ENCODE measurements around the gene AGR3. TPM values are rescaled to one million over a fixed set of nuclear protein-coding genes. Genes with fewer than 3 reads are reported as not detected.
A peak's percentile ranks its signal among the peaks of the same experiment; 100 is the strongest.

Gene AGR3
- total RNA-seq, 2 donors from 2014 or later: not detected

- Mint-ChIP-seq H3K36me3 (ENCODE audit: low read depth) (no peaks in the 10 kb centered on the region), H3K4me3 (no peak overlapping the region), H3K4me1 (no peaks in the 10 kb centered on the region), H3K9me3 (no peaks in the 10 kb centered on the region), H3K27me3 (peaks cover 5% of the 10 kb centered on the region), H3K27ac (no peak overlapping the region)
- ATAC-seq (replicated peaks): no peak
Measured at GRCh38 chr7:16913643-16914042, 31.9 kb upstream of the AGR3 start.

GRCh38 chr7:16912540-16912939 lies 30.8 kb upstream of the AGR3 start:
- no peak overlapping the region for H3K4me3 Mint-ChIP-seq
- H3K27ac Mint-ChIP-seq: no peak overlapping the region
- H3K36me3 Mint-ChIP-seq (ENCODE audit: low read depth): no peaks in the 10 kb centered on the region
- peaks cover 7% of the 10 kb centered on the region for H3K27me3 Mint-ChIP-seq
- no peaks in the 10 kb centered on the region for H3K4me1 Mint-ChIP-seq
- no peaks in the 10 kb centered on the region for H3K9me3 Mint-ChIP-seq
- no peak for ATAC-seq (replicated peaks)

DNA sequence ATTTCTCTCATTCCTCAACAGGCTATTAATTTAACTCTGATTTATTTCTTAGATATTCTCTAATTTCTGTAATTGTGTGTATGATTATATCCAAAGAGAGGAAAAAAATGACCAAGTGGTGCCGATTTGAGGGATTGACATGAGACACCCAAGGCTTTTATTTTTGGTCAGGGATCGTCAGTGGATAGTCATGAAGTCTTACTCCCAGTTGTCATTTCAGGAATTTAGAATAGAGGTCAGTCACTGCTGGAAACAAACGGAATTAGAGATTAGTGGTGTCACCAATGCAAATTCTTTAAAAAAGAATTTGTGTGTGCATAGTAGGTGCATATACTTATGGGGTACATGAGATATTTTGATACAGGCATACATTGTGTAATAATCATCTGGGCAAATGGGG lies 26.8 kb upstream of the AGR3 start:
- H3K4me3 Mint-ChIP-seq: no peak overlapping the region
- no peak for ATAC-seq (replicated peaks)
- H3K27ac Mint-ChIP-seq: no peak overlapping the region
- H3K27me3 Mint-ChIP-seq: peaks cover 14% of the 10 kb centered on the region
- H3K9me3 Mint-ChIP-seq: no peaks in the 10 kb centered on the region
- H3K4me1 Mint-ChIP-seq: no peaks in the 10 kb centered on the region
- H3K36me3 Mint-ChIP-seq (ENCODE audit: low read depth): no peaks in the 10 kb centered on the region

- Mint-ChIP-seq H3K9me3 (no peaks in the 10 kb centered on the region), H3K4me1 (no peaks in the 10 kb centered on the region), H3K27ac (no peak overlapping the region), H3K27me3 (peaks cover 14% of the 10 kb centered on the region), H3K36me3 (ENCODE audit: low read depth) (no peaks in the 10 kb centered on the region), H3K4me3 (no peak overlapping the region)
- no peak for ATAC-seq (replicated peaks)
Measured at GRCh38 chr7:16905300-16906044, 23.7 kb upstream of the AGR3 start.

GRCh38 chr7:16904076-16904475 lies 22.3 kb upstream of the AGR3 start:
- no peak overlapping the region for H3K4me3 Mint-ChIP-seq
- no peaks in the 10 kb centered on the region for H3K36me3 Mint-ChIP-seq (ENCODE audit: low read depth)
- H3K27ac Mint-ChIP-seq: no peak overlapping the region
- H3K4me1 Mint-ChIP-seq: no peaks in the 10 kb centered on the region
- no peaks in the 10 kb centered on the region for H3K9me3 Mint-ChIP-seq
- no peak for ATAC-seq (replicated peaks)
- H3K27me3 Mint-ChIP-seq: peaks cover 10% of the 10 kb centered on the region

GRCh38 chr7:16900209-16900768 lies 18.5 kb upstream of the AGR3 start:
- no peaks in the 10 kb centered on the region for H3K4me1 Mint-ChIP-seq
- H3K36me3 Mint-ChIP-seq (ENCODE audit: low read depth): no peaks in the 10 kb centered on the region
- ATAC-seq (replicated peaks): no peak
- no peaks in the 10 kb centered on the region for H3K27me3 Mint-ChIP-seq
- H3K27ac Mint-ChIP-seq: no peak overlapping the region
- H3K9me3 Mint-ChIP-seq: no peaks in the 10 kb centered on the region
- H3K4me3 Mint-ChIP-seq: no peak overlapping the region

DNA sequence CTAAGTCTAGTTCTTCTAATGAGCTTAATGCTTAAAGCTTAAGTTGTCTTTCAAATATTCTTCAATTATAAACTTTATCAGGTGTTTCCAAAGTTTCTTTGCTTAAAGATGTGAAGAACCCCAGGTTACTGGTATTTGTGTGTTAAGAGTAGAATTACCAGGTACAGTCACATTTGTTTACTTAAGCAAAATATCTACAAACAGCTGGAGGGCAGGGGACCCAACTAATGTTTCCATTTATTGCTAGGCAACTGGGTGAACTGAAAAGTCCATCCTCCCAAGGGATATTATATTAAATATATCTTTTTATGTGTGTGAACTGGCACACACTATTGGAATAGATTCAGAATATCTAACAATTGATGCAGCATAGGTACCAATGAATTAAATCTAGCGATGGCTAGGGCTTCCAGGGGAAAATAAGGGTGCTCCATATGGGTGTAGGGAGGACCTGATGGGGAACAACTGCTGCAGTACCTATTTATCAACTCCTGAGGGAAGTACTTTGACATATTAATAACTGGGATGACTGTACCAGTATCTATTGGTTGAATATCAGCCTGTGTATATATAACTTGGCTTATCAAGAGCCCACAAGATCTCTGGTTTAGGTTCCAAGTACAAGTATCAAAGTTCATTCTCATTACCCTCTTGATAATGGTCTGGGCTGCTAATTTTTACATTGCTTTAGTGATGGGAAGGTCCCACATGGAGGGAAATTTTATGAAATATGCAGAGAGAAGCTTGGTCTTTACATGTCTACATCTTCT lies 10.3 kb upstream of the AGR3 start:
- H3K27me3 Mint-ChIP-seq: peaks cover 2% of the 10 kb centered on the region
- ATAC-seq (replicated peaks): no peak
- peaks cover 6% of the 10 kb centered on the region for H3K4me1 Mint-ChIP-seq
- no peaks in the 10 kb centered on the region for H3K9me3 Mint-ChIP-seq
- H3K36me3 Mint-ChIP-seq (ENCODE audit: low read depth): no peaks in the 10 kb centered on the region
- no peak overlapping the region for H3K4me3 Mint-ChIP-seq
- no peak overlapping the region for H3K27ac Mint-ChIP-seq

- Mint-ChIP-seq H3K27ac (no peak overlapping the region), H3K27me3 (peaks cover 3% of the 10 kb centered on the region), H3K36me3 (ENCODE audit: low read depth) (no peaks in the 10 kb centered on the region), H3K9me3 (no peaks in the 10 kb centered on the region), H3K4me1 (peaks cover 6% of the 10 kb centered on the region), H3K4me3 (no peak overlapping the region)
- ATAC-seq (replicated peaks): peak; percentile 52
Measured at GRCh38 chr7:16891338-16891737, 9.6 kb upstream of the AGR3 start.

DNA sequence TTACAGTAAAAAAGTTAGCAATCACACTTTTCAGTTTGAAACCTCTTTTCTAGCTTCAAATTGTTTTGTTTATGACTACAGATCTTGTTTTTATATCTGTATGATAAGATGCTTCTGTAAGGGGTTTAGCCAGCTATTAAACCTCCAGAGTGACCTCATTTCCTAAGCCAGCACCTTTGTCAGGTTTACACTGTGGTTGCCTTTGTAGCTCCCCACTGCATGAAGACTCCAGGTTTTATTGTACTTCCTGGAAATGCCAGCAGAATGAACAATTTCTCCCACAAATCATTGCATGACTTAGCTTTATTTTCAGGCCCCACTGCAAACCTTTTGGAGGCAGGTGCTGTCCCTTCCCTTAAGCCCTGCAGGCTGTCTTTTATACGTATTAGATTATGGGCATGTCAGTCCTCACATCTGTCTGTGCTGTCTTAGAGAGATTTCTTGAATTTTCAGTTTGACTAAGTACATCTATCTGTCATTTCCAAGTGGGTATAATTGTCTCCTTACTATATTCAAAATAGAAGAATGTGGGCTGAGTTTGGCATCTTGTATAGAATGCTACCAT lies 8.2 kb upstream of the AGR3 start:
- Mint-ChIP-seq H3K36me3 (ENCODE audit: low read depth) (no peaks in the 10 kb centered on the region), H3K27me3 (peaks cover 7% of the 10 kb centered on the region), H3K9me3 (no peaks in the 10 kb centered on the region), H3K4me1 (peaks cover 6% of the 10 kb centered on the region), H3K27ac (no peak overlapping the region), H3K4me3 (no peak overlapping the region)
- ATAC-seq (replicated peaks): peak; percentile 71

DNA sequence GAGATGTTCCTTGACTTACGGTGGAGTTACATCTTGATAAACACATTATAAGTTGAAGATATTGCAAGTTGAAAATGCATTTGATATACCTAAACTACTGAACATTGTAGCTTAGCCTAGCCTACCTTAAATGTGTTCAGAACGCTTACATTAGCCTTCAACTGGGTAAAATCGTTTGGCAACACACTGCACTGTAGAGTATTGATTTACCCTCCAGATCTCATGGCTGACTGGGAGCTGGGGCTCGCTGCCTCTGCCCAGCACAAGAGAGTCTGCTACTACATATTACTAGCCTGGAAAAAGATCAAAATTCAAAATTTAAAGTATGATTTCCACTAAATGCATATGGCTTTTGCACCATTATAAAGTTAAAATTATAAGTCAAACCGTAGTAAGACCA lies 7.5 kb upstream of the AGR3 start:
- Mint-ChIP-seq H3K9me3 (no peaks in the 10 kb centered on the region), H3K27me3 (peaks cover 7% of the 10 kb centered on the region), H3K4me1 (peaks cover 6% of the 10 kb centered on the region), H3K4me3 (no peak overlapping the region), H3K27ac (no peak overlapping the region), H3K36me3 (ENCODE audit: low read depth) (no peaks in the 10 kb centered on the region)
- no peak for ATAC-seq (replicated peaks)

- Mint-ChIP-seq H3K36me3 (ENCODE audit: low read depth) (no peaks in the 10 kb centered on the region), H3K4me1 (no peaks in the 10 kb centered on the region), H3K9me3 (no peaks in the 10 kb centered on the region), H3K4me3 (no peak overlapping the region), H3K27ac (no peak overlapping the region), H3K27me3 (peaks cover 7% of the 10 kb centered on the region)
- no peak for ATAC-seq (replicated peaks)
Measured at GRCh38 chr7:16883918-16884317, 2.1 kb upstream of the AGR3 start.

DNA sequence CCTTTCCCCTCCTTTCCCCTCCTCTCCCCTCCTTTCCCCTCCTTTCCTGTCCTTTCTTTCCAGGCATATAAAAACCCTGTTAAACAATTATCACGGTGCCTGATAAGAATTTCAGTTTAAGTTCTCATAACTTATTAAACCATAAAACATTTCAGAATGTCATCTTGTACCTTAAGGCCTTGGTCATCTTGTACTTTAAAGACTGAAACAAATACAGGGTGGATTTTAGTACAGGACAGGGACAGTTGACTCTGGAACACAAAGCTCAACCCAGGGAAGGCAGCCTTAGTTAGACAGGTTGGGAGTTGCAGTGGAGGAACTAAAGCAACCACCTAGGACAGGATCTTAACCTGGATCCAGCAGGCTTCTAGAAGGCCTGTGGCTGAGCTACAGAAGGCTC lies 1.2 kb downstream of the AGR3 start:
- no peak overlapping the region for H3K27ac Mint-ChIP-seq
- no peak overlapping the region for H3K4me3 Mint-ChIP-seq
- H3K36me3 Mint-ChIP-seq (ENCODE audit: low read depth): no peaks in the 10 kb centered on the region
- H3K4me1 Mint-ChIP-seq: no peaks in the 10 kb centered on the region
- H3K9me3 Mint-ChIP-seq: no peaks in the 10 kb centered on the region
- no peaks in the 10 kb centered on the region for H3K27me3 Mint-ChIP-seq
- ATAC-seq (replicated peaks): no peak

- Mint-ChIP-seq H3K4me1 (no peaks in the 10 kb centered on the region), H3K4me3 (no peak overlapping the region), H3K9me3 (no peaks in the 10 kb centered on the region), H3K27me3 (peaks cover 2% of the 10 kb centered on the region), H3K36me3 (ENCODE audit: low read depth) (no peaks in the 10 kb centered on the region), H3K27ac (no peak overlapping the region)
- ATAC-seq (replicated peaks): no peak
Measured at GRCh38 chr7:16879181-16879580, 2.6 kb downstream of the AGR3 start.

- H3K36me3 Mint-ChIP-seq (ENCODE audit: low read depth): no peaks in the 10 kb centered on the region
- ATAC-seq (replicated peaks): no peak
- H3K4me3 Mint-ChIP-seq: no peak overlapping the region
- H3K4me1 Mint-ChIP-seq: no peaks in the 10 kb centered on the region
- no peak overlapping the region for H3K27ac Mint-ChIP-seq
- peaks cover 16% of the 10 kb centered on the region for H3K27me3 Mint-ChIP-seq
- H3K9me3 Mint-ChIP-seq: peaks cover 4% of the 10 kb centered on the region
Measured at GRCh38 chr7:16875861-16876260, 5.9 kb downstream of the AGR3 start.

DNA sequence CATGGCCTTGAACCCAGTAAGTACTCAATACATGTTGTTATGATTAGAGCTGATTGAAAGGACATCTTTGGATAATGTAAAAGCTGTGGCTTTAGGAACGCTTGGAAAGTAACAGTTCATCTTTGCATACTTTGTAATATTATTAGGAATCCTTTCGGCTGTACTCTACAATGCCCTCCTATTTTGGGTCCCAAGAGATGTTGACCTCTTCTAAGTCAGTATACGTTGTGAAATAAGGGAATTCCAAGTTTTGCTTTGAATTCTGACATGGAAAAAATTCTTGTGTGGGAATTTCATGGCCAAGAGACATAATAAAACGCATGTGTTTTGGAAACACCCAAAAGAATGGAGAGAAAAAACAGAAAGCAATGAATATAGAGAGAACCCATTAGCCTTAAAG lies 7.7 kb downstream of the AGR3 start:
- H3K36me3 Mint-ChIP-seq (ENCODE audit: low read depth): no peaks in the 10 kb centered on the region
- no peak overlapping the region for H3K27ac Mint-ChIP-seq
- H3K9me3 Mint-ChIP-seq: peaks cover 4% of the 10 kb centered on the region
- ATAC-seq (replicated peaks): no peak
- no peaks in the 10 kb centered on the region for H3K4me1 Mint-ChIP-seq
- peaks cover 16% of the 10 kb centered on the region for H3K27me3 Mint-ChIP-seq
- no peak overlapping the region for H3K4me3 Mint-ChIP-seq
